ENCODE data around the gene TMEM167A.
A peak's percentile ranks its signal among the peaks of the same experiment; 100 is the strongest.

The TMEM167A gene

DNA sequence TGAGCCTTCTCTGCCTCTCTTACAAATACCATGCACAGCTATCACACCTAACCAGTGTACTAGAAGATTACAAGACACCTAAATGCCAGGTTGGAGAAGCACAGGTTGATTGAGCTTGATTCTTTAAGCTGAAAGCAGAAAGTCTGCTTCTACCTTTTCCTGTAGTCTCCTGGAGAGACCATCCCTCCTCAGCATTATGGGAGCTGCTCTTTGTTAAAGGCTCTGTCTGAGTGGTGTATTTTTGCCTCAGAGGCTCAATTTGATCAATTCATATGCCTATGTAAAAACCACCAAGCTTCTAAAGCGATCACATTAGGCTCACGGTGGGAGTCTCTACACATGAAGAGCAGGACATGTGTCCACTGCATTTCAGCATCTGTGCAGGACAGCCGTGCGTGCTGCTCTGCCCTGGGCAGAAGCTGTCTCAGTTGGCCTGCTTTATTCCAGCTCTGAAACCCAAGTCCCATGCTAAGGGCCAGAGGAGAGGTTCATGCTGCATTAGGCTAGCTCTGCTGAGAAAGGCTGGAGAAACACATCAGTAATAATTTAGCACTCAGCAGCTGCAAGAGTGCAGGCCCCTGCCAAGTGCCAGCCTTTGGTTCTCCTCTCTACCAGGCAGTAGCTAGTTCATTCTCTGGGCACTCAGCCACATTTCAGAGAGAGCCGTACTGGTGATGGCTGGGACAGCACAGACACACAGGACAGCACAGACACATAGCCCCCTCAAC lies 41.7 kb downstream of the TMEM167A start:
- peak in 2 of 3 donors; percentile 43 to 66 for DNase-seq
- WGBS (ENCODE audit: insufficient coverage), result 83% methylated on average over 4 of the region's 5 CpGs
- no peaks in the 10 kb centered on the region for H3K36me3 ChIP-seq (ENCODE audit: control insufficient read depth in 4 of 4, insufficient read depth in 4 of 4, low read length in 3 of 4)
- peaks cover 12 to 32% (median 16%) of the 10 kb centered on the region in 4 experiments for H3K4me1 ChIP-seq (ENCODE audit: control extremely low read depth in 1 of 4, control insufficient read depth in 4 of 4, insufficient read depth in 4 of 4, low read length in 3 of 4)
- peak overlapping the region in 1 of 7 experiments; percentile 20 for H3K4me3 ChIP-seq (ENCODE audit: control insufficient read depth in 1 of 7, extremely low read depth in 1 of 7, insufficient read depth in 4 of 7, low read depth in 2 of 7, low read length in 6 of 7)
- H3K9me3 ChIP-seq (ENCODE audit: control extremely low read depth in 1 of 5, control insufficient read depth in 4 of 5, insufficient read depth in 2 of 5, low read depth in 1 of 5, low read length in 4 of 5), result peaks cover 0 to 3% (median 0%) of the 10 kb centered on the region in 5 experiments
- peak overlapping the region in 1 of 2 experiments; percentile 7 for H3K27ac ChIP-seq (ENCODE audit: insufficient read depth in 1 of 2, low read depth in 1 of 2, low read length in 2 of 2, poor library complexity in 1 of 2, severe bottlenecking in 2 of 2)
- CTCF ChIA-PET, result interaction anchor here (0.7 to 1.7 kb wide), 4 partner anchors 9 to 23 kb away, joined by 3 to 5 read pairs (median 3); no protein-coding TSS in a partner anchor
- POLR2A ChIA-PET, result interaction anchor here (0.5 kb wide), 1 partner anchor 112 kb away, joined by 3 read pairs; no protein-coding TSS in a partner anchor
- no peaks in the 10 kb centered on the region for H3K27me3 ChIP-seq (replicated peaks in 2 of 5; ENCODE audit: control insufficient read depth in 4 of 5, insufficient read depth in 5 of 5, low read length in 4 of 5)

DNA sequence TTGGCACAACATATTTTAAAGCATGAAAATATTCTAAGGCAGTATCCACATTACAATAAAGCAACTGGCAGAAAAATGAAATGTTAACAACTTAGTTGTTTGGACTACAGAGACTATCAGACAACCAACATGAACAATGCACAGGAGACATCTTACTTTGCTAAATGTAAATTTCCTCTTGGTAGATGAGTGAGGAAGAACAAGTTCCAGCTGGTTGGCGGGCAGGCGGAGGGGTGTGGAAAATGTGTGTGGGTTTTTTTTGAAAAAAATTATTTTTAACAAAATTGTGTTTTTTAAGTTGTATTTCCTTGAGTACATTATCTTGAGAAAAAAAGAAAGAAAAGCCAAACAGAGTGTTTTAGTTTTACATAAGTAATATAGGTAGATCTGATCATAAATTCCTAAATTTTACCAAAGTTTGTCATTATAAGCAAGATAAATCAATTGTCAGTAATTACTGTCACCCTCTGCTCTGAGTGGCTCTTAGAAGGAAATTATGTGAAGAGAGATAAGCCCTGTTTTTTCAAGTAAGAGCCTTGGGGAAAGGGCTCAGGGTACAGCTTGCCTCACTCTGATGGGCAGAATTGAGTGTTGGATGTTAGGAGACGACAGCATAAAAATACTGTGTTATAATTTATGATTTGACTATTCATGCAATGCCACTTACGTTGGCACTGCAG lies 42.5 kb downstream of the TMEM167A start:
- Histone ChIP-seq H3K4me1 (ENCODE audit: control extremely low read depth in 1 of 4, control insufficient read depth in 4 of 4, insufficient read depth in 4 of 4, low read length in 3 of 4) (peaks cover 12 to 32% (median 16%) of the 10 kb centered on the region in 4 experiments), H3K4me3 (ENCODE audit: control insufficient read depth in 1 of 7, extremely low read depth in 1 of 7, insufficient read depth in 4 of 7, low read depth in 2 of 7, low read length in 6 of 7) (peak overlapping the region in 2 of 7 experiments; percentile 20 to 36), H3K36me3 (ENCODE audit: control insufficient read depth in 4 of 4, insufficient read depth in 4 of 4, low read length in 3 of 4) (no peaks in the 10 kb centered on the region), H3K27ac (ENCODE audit: insufficient read depth in 1 of 2, low read depth in 1 of 2, low read length in 2 of 2, poor library complexity in 1 of 2, severe bottlenecking in 2 of 2) (peak overlapping the region; percentile 22 to 49), H3K9me3 (ENCODE audit: control extremely low read depth in 1 of 5, control insufficient read depth in 4 of 5, insufficient read depth in 2 of 5, low read depth in 1 of 5, low read length in 4 of 5) (peaks cover 0 to 3% (median 0%) of the 10 kb centered on the region in 5 experiments), H3K27me3 (replicated peaks in 2 of 5; ENCODE audit: control insufficient read depth in 4 of 5, insufficient read depth in 5 of 5, low read length in 4 of 5) (no peaks in the 10 kb centered on the region)
- 8% methylated on average over 2 of the region's 4 CpGs for WGBS (ENCODE audit: insufficient coverage)
- DNase-seq, result peak; percentile 36 to 82 (median 63)
- POLR2A ChIA-PET, result no interaction called here
- CTCF ChIA-PET, result interaction anchor here (0.8 to 1.6 kb wide), 2 partner anchors 10 to 24 kb away, joined by 3 to 5 read pairs; no protein-coding TSS in a partner anchor

DNA sequence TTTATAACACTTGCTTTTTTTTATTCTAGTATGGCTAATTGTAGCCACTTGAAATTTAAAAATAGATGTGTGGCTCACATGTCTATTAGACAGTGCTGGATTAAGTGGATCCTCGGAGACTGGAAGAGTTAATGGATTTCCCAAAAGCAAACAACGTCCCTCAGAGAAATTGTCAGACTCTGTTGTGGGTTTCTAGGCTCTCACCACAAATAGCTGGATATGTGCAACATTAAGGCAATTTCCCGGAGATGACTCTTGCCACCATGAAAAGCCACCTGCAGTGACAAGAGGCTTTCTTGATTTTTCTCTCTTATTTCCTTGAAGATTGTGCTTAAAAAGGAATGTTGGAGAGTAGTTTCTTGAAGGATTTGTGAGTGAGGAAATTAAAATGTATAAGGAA lies 43.2 kb downstream of the TMEM167A start:
- Histone ChIP-seq H3K27me3 (replicated peaks in 2 of 5; ENCODE audit: control insufficient read depth in 4 of 5, insufficient read depth in 5 of 5, low read length in 4 of 5) (no peaks in the 10 kb centered on the region), H3K27ac (ENCODE audit: insufficient read depth in 1 of 2, low read depth in 1 of 2, low read length in 2 of 2, poor library complexity in 1 of 2, severe bottlenecking in 2 of 2) (peak overlapping the region in 1 of 2 experiments; percentile 49), H3K4me1 (ENCODE audit: control extremely low read depth in 1 of 4, control insufficient read depth in 4 of 4, insufficient read depth in 4 of 4, low read length in 3 of 4) (peaks cover 12 to 32% (median 16%) of the 10 kb centered on the region in 4 experiments), H3K4me3 (ENCODE audit: control insufficient read depth in 1 of 7, extremely low read depth in 1 of 7, insufficient read depth in 4 of 7, low read depth in 2 of 7, low read length in 6 of 7) (no peak overlapping the region), H3K9me3 (ENCODE audit: control extremely low read depth in 1 of 5, control insufficient read depth in 4 of 5, insufficient read depth in 2 of 5, low read depth in 1 of 5, low read length in 4 of 5) (peaks cover 0 to 3% (median 0%) of the 10 kb centered on the region in 5 experiments), H3K36me3 (ENCODE audit: control insufficient read depth in 4 of 4, insufficient read depth in 4 of 4, low read length in 3 of 4) (no peaks in the 10 kb centered on the region)
- POLR2A ChIA-PET, result no interaction called here
- WGBS (ENCODE audit: insufficient coverage), result 57% methylated on average over 3 of the region's 3 CpGs
- DNase-seq, result peak in 1 of 3 donors; percentile 47
- CTCF ChIA-PET, result no interaction called here

DNA sequence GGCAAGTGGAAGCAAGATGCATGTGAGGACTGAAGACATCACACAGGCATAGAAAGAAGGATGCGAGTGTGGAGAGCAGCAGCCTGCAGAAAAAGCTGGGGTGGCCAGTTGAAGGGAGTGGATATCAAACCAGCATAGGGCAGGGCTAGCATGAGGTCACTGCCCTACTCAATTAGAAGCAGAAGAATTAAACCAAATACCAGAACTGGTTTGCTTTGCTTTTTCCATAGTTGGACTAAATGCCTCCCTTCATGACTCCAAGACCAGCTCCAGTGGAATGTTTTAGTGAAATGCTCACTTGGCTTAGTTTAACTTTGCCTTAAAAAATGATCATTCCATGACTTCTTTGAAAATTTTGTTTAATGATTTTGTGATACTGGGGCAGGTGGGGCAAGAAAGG lies 45.8 kb downstream of the TMEM167A start:
- Histone ChIP-seq H3K36me3 (ENCODE audit: control insufficient read depth in 4 of 4, insufficient read depth in 4 of 4, low read length in 3 of 4) (no peaks in the 10 kb centered on the region), H3K4me3 (ENCODE audit: control insufficient read depth in 1 of 7, extremely low read depth in 1 of 7, insufficient read depth in 4 of 7, low read depth in 2 of 7, low read length in 6 of 7) (no peak overlapping the region), H3K4me1 (ENCODE audit: control extremely low read depth in 1 of 4, control insufficient read depth in 4 of 4, insufficient read depth in 4 of 4, low read length in 3 of 4) (peaks cover 10 to 38% (median 29%) of the 10 kb centered on the region in 4 experiments), H3K27me3 (replicated peaks in 2 of 5; ENCODE audit: control insufficient read depth in 4 of 5, insufficient read depth in 5 of 5, low read length in 4 of 5) (no peaks in the 10 kb centered on the region), H3K9me3 (ENCODE audit: control extremely low read depth in 1 of 5, control insufficient read depth in 4 of 5, insufficient read depth in 2 of 5, low read depth in 1 of 5, low read length in 4 of 5) (peaks cover 0 to 3% (median 0%) of the 10 kb centered on the region in 5 experiments), H3K27ac (ENCODE audit: insufficient read depth in 1 of 2, low read depth in 1 of 2, low read length in 2 of 2, poor library complexity in 1 of 2, severe bottlenecking in 2 of 2) (no peak overlapping the region)
- ChIA-PET CTCF (no interaction called here), POLR2A (no interaction called here)
- DNase-seq, result no peak
- no CpG with 5 or more reads among the region's 1 CpG for WGBS (ENCODE audit: insufficient coverage)

DNA sequence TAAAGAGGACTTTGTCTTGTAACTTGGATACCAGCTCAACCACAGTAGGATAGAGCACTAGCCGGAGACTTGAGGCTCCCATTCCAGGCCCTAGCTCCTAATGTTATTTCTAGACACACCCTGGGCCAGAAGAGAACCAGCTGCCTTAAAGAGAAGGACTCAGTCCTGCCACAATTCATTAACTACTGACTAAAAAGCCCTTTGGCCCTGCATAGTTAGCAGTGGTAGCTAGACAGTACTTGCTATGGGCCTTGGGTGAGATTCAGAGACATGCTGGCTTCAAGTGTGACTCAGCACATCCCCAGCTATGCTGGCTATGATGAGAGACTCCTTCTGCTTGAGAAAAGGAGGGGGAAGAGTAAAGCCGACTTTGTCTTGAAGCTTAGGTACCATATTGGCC lies 47.3 kb downstream of the TMEM167A start:
- H3K27ac ChIP-seq (ENCODE audit: insufficient read depth in 1 of 2, low read depth in 1 of 2, low read length in 2 of 2, poor library complexity in 1 of 2, severe bottlenecking in 2 of 2), result no peak overlapping the region
- H3K27me3 ChIP-seq (replicated peaks in 2 of 5; ENCODE audit: control insufficient read depth in 4 of 5, insufficient read depth in 5 of 5, low read length in 4 of 5), result no peaks in the 10 kb centered on the region
- ChIA-PET POLR2A (no interaction called here), CTCF (no interaction called here)
- no peak for DNase-seq
- H3K9me3 ChIP-seq (ENCODE audit: control extremely low read depth in 1 of 5, control insufficient read depth in 4 of 5, insufficient read depth in 2 of 5, low read depth in 1 of 5, low read length in 4 of 5), result peaks cover 0 to 3% (median 0%) of the 10 kb centered on the region in 5 experiments
- H3K4me3 ChIP-seq (ENCODE audit: control insufficient read depth in 1 of 7, extremely low read depth in 1 of 7, insufficient read depth in 4 of 7, low read depth in 2 of 7, low read length in 6 of 7), result no peak overlapping the region
- peaks cover 5 to 33% (median 21%) of the 10 kb centered on the region in 4 experiments for H3K4me1 ChIP-seq (ENCODE audit: control extremely low read depth in 1 of 4, control insufficient read depth in 4 of 4, insufficient read depth in 4 of 4, low read length in 3 of 4)
- H3K36me3 ChIP-seq (ENCODE audit: control insufficient read depth in 4 of 4, insufficient read depth in 4 of 4, low read length in 3 of 4), result no peaks in the 10 kb centered on the region
- 100% methylated on average over 2 of the region's 2 CpGs for whole genome bisulfite sequencing (ENCODE audit: insufficient coverage)

DNA sequence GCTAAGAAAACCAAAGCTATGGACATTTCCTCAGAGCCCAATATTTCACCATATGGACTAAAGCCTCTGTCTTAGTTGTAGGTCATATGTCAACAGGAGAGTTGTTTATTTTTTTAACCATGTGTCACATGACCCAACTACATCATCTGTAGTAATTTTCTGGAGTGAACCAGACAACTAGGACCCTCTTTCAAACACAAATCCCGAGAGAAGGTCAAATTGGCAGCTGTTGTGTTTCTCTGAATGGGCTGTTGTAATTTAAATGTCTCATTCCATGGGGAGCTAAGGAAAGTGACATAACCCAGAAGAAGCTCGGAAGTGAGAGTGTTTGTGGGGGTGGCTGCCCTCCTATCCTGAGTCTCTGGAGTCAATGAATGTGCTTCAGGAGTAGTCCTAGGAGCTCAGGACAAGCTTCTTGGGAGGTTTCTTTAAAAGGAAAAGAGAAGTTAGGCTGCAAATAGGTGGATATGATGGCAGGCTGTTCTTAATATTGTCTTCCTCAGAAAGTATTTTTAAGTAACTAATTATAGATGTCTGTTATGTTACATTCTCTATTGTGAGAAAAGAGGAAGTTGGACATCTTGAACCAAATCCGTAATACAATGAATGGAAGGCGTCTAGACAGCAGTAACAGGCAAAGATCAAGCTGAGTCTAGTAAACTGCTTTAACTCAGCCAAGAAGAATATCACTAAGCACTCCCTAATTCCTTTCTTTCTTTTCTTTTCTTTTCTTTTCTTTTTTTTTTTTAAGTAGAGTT lies 50.1 kb downstream of the TMEM167A start:
- CTCF ChIA-PET, result interaction anchor here (0.9 to 1.0 kb wide), 3 partner anchors 15 to 138 kb away, joined by 3 read pairs; no protein-coding TSS in a partner anchor
- POLR2A ChIA-PET, result no interaction called here
- DNase-seq, result peak; percentile 40 to 91 (median 82)
- H3K9me3 ChIP-seq (ENCODE audit: control extremely low read depth in 1 of 5, control insufficient read depth in 4 of 5, insufficient read depth in 2 of 5, low read depth in 1 of 5, low read length in 4 of 5), result peaks cover 0 to 3% (median 0%) of the 10 kb centered on the region in 5 experiments
- H3K36me3 ChIP-seq (ENCODE audit: control insufficient read depth in 4 of 4, insufficient read depth in 4 of 4, low read length in 3 of 4), result no peaks in the 10 kb centered on the region
- no peaks in the 10 kb centered on the region for H3K27me3 ChIP-seq (replicated peaks in 2 of 5; ENCODE audit: control insufficient read depth in 4 of 5, insufficient read depth in 5 of 5, low read length in 4 of 5)
- 33% methylated on average over 2 of the region's 4 CpGs for WGBS (ENCODE audit: insufficient coverage)
- no peak overlapping the region for H3K27ac ChIP-seq (ENCODE audit: insufficient read depth in 1 of 2, low read depth in 1 of 2, low read length in 2 of 2, poor library complexity in 1 of 2, severe bottlenecking in 2 of 2)
- peak overlapping the region in 1 of 7 experiments; percentile 46 for H3K4me3 ChIP-seq (ENCODE audit: control insufficient read depth in 1 of 7, extremely low read depth in 1 of 7, insufficient read depth in 4 of 7, low read depth in 2 of 7, low read length in 6 of 7)
- peaks cover 0 to 23% (median 14%) of the 10 kb centered on the region in 4 experiments for H3K4me1 ChIP-seq (ENCODE audit: control extremely low read depth in 1 of 4, control insufficient read depth in 4 of 4, insufficient read depth in 4 of 4, low read length in 3 of 4)

All from common myeloid progenitor, CD34-positive (primary cell).